ENCODE data around the gene KRTAP5-9. TPM values are rescaled to one million over a fixed set of nuclear protein-coding genes. Genes with fewer than 3 reads are reported as not detected.
"Not testable (repeated sequence)": the region's sequence is repeated elsewhere in the genome, so short reads cannot be mapped to it uniquely, and the experiment has no call there.

The KRTAP5-9 gene
- total and polyA plus RNA-seq, 2 of the 8 experiments (the other 6 are each of a cell fraction or from before 2014, with no cell fraction given), result 0.11 TPM; not detected in 1

DNA sequence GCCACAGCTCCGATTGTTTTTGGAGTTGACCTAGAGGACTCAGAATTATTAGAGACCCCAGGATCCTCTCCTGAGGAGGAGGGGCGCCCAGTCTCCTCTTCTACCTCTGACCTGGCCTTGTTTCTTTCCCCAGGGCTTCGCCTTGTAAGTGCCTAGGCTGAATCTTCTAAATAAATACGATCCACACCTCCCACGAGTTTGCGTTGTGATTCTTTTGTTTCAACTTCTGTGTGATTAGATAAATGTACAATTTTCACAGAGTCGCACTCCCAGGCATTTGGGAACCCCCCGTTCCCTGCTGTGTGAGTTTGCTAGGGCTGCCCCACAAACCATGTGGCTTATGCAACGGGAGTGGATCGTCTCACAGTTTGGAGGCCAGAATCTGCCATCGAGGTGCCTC, 9.2 kb upstream of the KRTAP5-9 start (continued):
- TF ChIP-seq SAP30 (IDR thresholded peaks at IDR 0.05; ENCODE audit: insufficient read depth, insufficient replicate concordance, low read length) (no peak), HDAC6 (IDR thresholded peaks at IDR 0.05; ENCODE audit: low read depth, low read length) (no peak)
- TF ChIP-seq, protein P1, sequence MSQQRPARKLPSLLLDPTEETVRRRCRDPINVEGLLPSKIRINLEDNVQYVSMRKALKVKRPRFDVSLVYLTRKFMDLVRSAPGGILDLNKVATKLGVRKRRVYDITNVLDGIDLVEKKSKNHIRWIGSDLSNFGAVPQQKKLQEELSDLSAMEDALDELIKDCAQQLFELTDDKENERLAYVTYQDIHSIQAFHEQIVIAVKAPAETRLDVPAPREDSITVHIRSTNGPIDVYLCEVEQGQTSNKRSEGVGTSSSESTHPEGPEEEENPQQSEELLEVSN (IDR thresholded peaks at IDR 0.05), result no peak

DNA sequence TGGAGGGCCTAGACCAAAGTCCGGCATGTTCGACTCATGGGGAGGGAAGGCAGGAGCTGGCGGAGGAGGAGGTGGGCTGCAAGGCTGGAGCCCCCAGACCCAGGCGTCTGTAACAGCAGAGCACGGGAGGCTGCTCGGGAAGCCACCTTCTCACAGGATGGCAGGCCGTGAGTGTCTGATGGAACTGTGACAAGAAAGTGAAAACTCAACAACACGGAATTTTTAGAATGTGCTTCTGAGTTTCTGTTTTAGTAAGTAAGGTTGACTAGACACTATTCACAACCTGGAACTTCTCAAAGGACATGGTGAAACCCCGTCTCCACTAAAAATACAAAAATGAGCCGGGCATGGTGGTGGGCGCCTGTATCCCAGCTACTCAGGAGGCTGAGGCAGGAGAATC, 8.2 kb upstream of the KRTAP5-9 start:
- H3K27ac ChIP-seq (ENCODE audit: low read depth, low read length); POLR2A ChIA-PET (ENCODE audit: partially characterized antibody); H2BK12ac ChIP-seq (ENCODE audit: low read depth, low read length); H3K79me2 ChIP-seq (ENCODE audit: control insufficient read depth in 1 of 2, insufficient read depth in 2 of 2, low read length in 2 of 2); FAIRE-seq; H3K36me3 ChIP-seq (ENCODE audit: control insufficient read depth in 2 of 4, insufficient read depth in 4 of 4, low read length in 3 of 4); H3K4me2 ChIP-seq (ENCODE audit: insufficient read depth in 1 of 2, low read depth in 2 of 2, low read length in 2 of 2); H4K5ac ChIP-seq (ENCODE audit: insufficient read length, low read depth, low read length); H2AK5ac ChIP-seq (ENCODE audit: low read depth, low read length); DNase-seq (ENCODE audit: low read depth in 1 of 2, low spot score in 2 of 2); H4K91ac ChIP-seq (replicated peaks; ENCODE audit: insufficient read length, low read length); H3K79me1 ChIP-seq (ENCODE audit: low read depth, low read length); H2AFZ ChIP-seq (ENCODE audit: low read length); H3K9me3 ChIP-seq (ENCODE audit: insufficient read depth in 2 of 2, low read depth in 1 of 2, low read length in 1 of 2); H3K18ac ChIP-seq (ENCODE audit: extremely low read depth, low read length); H3K27me3 ChIP-seq (replicated peaks in 1 of 4; ENCODE audit: control insufficient read depth in 3 of 4, extremely low read depth in 1 of 4, insufficient read depth in 3 of 4, low read length in 3 of 4); H3K23ac ChIP-seq (ENCODE audit: insufficient read length); H3K9ac ChIP-seq (replicated peaks in 1 of 4; ENCODE audit: extremely low read depth in 1 of 4, low read depth in 3 of 4, low read length in 3 of 4); H3K4me3 ChIP-seq (ENCODE audit: extremely low read depth in 1 of 4, insufficient read depth in 2 of 4, low read depth in 3 of 4, low read length in 4 of 4); H3K56ac ChIP-seq (replicated peaks; ENCODE audit: insufficient read length, low read depth, low read length); H3K4ac ChIP-seq (replicated peaks; ENCODE audit: insufficient read length, low read depth, low read length); H2BK5ac ChIP-seq (ENCODE audit: low read depth, low read length); H4K20me1 ChIP-seq (replicated peaks in 1 of 2; ENCODE audit: control insufficient read depth in 1 of 2, insufficient read depth in 2 of 2, low read length in 2 of 2); H3K14ac ChIP-seq (ENCODE audit: insufficient read length); H2BK15ac ChIP-seq (ENCODE audit: low read length); H3K4me1 ChIP-seq (replicated peaks in 1 of 4; ENCODE audit: control insufficient read depth in 3 of 4, insufficient read depth in 4 of 4, low read length in 3 of 4); H2BK120ac ChIP-seq (replicated peaks; ENCODE audit: low read depth, low read length); H2BK20ac ChIP-seq (ENCODE audit: low read length); H3K23me2 ChIP-seq (ENCODE audit: low read depth, low read length); H4K8ac ChIP-seq (ENCODE audit: extremely low read depth, insufficient read depth, low read length): not testable (repeated sequence)
- WGBS, 2 experiments (ENCODE audit: extremely low coverage in 1 of 2, insufficient coverage in 1 of 2, insufficient read length in 1 of 2, insufficient replicate concordance in 2 of 2, low coverage in 1 of 2, low lambda C conversion rate in 2 of 2, missing lambda C conversion rate in 1 of 2), result 90% methylated on average over 9 of the region's 11 CpGs; no CpG with 5 or more reads in 1 of the 2 experiments
- CTCF ChIA-PET (ENCODE audit: partially characterized antibody), result interaction anchor here (1.2 kb wide), 1 partner anchor 23 kb away, joined by 6 read pairs; no protein-coding TSS in a partner anchor

All from H1 (cell line).